HepG2 (cell line): Measurements from ENCODE around the gene ZNF24. TPM values are rescaled to one million over a fixed set of nuclear protein-coding genes. Genes with fewer than 3 reads are reported as not detected.

Experiments used
- EZH2 ChIP-seq: conservative IDR thresholded peaks from 2 replicates; pipeline ENCODE4 v1.6.1; 2012; ENCODE audit warnings: mild to moderate bottlenecking, low read depth, low read length, moderate library complexity
- FOSL1 ChIP-seq: sonication (generic); formaldehyde crosslinking; IDR thresholded peaks from 2 replicates; pipeline ENCODE4 v1.9.0; 2021; ENCODE audit warnings: missing genetic modification reagents, borderline replicate concordance
- FOXA3 ChIP-seq: IDR thresholded peaks from 2 replicates; pipeline ENCODE4 v1.6.1; 2016; ENCODE audit warnings: missing genetic modification reagents, missing compliant biosample characterization
- HDAC2 ChIP-seq: sonication (generic); formaldehyde crosslinking; IDR thresholded peaks from 2 replicates; pipeline ENCODE4 v1.4.0; 2020; ENCODE audit warnings: missing genetic modification reagents
- HNRNPUL1 ChIP-seq: fragments of 200-400 bp; formaldehyde crosslinking; IDR thresholded peaks from 2 replicates; pipeline ENCODE4 v1.6.1; 2017; ENCODE audit warnings: low read depth, mild to moderate bottlenecking, low read length, moderate library complexity
- KDM1A ChIP-seq: IDR thresholded peaks from 2 replicates; pipeline ENCODE4 v1.6.1; 2016; ENCODE audit warnings: missing compliant biosample characterization
- PLRG1 ChIP-seq: fragments of 450-650 bp; conservative IDR thresholded peaks from 2 replicates; pipeline ENCODE4 v1.6.1; 2016
- RBAK ChIP-seq: sonication (generic); formaldehyde crosslinking; IDR thresholded peaks from 2 replicates; pipeline ENCODE4 v1.5.1; 2020; ENCODE audit warnings: mild to moderate bottlenecking, missing genetic modification reagents
- SRSF1 ChIP-seq: fragments of 200-400 bp; formaldehyde crosslinking; optimal IDR thresholded peaks from 2 replicates; pipeline ENCODE3; 2017; ENCODE audit warnings: mild to moderate bottlenecking, low read depth, low read length, moderate library complexity
- SRSF9 ChIP-seq: fragments of 200-400 bp; formaldehyde crosslinking; IDR thresholded peaks from 2 replicates; pipeline ENCODE4 v1.6.1; 2018; ENCODE audit warnings: borderline replicate concordance, mild to moderate bottlenecking, low read depth, low read length; ENCODE audit not compliant: insufficient read depth, poor library complexity, severe bottlenecking
- ZBTB42 ChIP-seq: sonication (generic); formaldehyde crosslinking; IDR thresholded peaks from 2 replicates; pipeline ENCODE4 v1.5.0; 2020; ENCODE audit warnings: mild to moderate bottlenecking, missing genetic modification reagents
- ZC3H4 ChIP-seq: sonication (generic); formaldehyde crosslinking; IDR thresholded peaks from 2 replicates; pipeline ENCODE4 v1.4.0; 2020; ENCODE audit warnings: missing genetic modification reagents, borderline replicate concordance
- ZFP62 ChIP-seq: sonication (generic); formaldehyde crosslinking; IDR thresholded peaks from 2 replicates; pipeline ENCODE4 v1.4.0; 2020; ENCODE audit warnings: missing genetic modification reagents
- ZFYVE20 ChIP-seq: sonication (generic); formaldehyde crosslinking; IDR thresholded peaks from 2 replicates; pipeline ENCODE4 v1.8.0; 2023; ENCODE audit warnings: low read depth, mild to moderate bottlenecking, moderate library complexity, missing genetic modification reagents, borderline replicate concordance
- ZNF251 ChIP-seq: sonication (generic); formaldehyde crosslinking; IDR thresholded peaks from 2 replicates; pipeline ENCODE4 v1.9.0; 2021; ENCODE audit warnings: mild to moderate bottlenecking, missing genetic modification reagents
- ZNF260 ChIP-seq: sonication (generic); formaldehyde crosslinking; IDR thresholded peaks from 2 replicates; pipeline ENCODE4 v1.4.0; 2020; ENCODE audit warnings: missing genetic modification reagents, low read depth, mild to moderate bottlenecking, borderline replicate concordance
- ZNF552 ChIP-seq: sonication (generic); formaldehyde crosslinking; IDR thresholded peaks from 2 replicates; pipeline ENCODE4 v1.9.0; 2022; ENCODE audit warnings: missing genetic modification reagents, mild to moderate bottlenecking, borderline replicate concordance
- ZNF724P ChIP-seq: sonication (generic); formaldehyde crosslinking; IDR thresholded peaks from 2 replicates; pipeline ENCODE4 v1.8.0; 2022; ENCODE audit warnings: missing genetic modification reagents, borderline replicate concordance
- polyA plus RNA-seq, 8 experiments: library from polyadenylated mRNA; depleted of rRNA in 3 of 8; stranded (reverse) in 7 of 8; unstranded in 1 of 8; fragments of >200 nt; fragmentation: Illumina TruSeq in 4 of 8; extraction: Trizol in 4 of 8; gene quantifications; 2 replicates each; pipeline versions ENCODE4 v1.2.1 to v1.2.3, GENCODE V29; 2011 to 2016; ENCODE audit warnings: low read depth in 4 of 8, missing spikeins in 1 of 8, mixed read lengths in 1 of 8; ENCODE audit not compliant: insufficient read depth in 1 of 8
- total RNA-seq, 5 experiments: library from RNA; depleted of rRNA; stranded (reverse); fragments of >200 nt; fragmentation: Illumina TruSeq; extraction: Trizol; gene quantifications; 2 replicates each; pipeline ENCODE4 v1.2.3, GENCODE V29; 2016; ENCODE audit warnings: low read depth in 1 of 5
- TF ChIP-seq, protein P1 (sequence below): sonication (generic); formaldehyde crosslinking; IDR thresholded peaks from 2 replicates; pipeline ENCODE4 v1.4.0; 2020; ENCODE audit warnings: mild to moderate bottlenecking, missing genetic modification reagents
- TF ChIP-seq, protein P2 (sequence below): sonication (generic); formaldehyde crosslinking; IDR thresholded peaks from 2 replicates; pipeline ENCODE4 v1.8.1; 2023; ENCODE audit warnings: missing genetic modification reagents, inconsistent platforms, borderline replicate concordance

The ZNF24 gene
- total and polyA plus RNA-seq, 2 of the 13 experiments (the other 11 are each of a cell fraction or from before 2014, with no cell fraction given), result 19.5 to 41.1 TPM

DNA sequence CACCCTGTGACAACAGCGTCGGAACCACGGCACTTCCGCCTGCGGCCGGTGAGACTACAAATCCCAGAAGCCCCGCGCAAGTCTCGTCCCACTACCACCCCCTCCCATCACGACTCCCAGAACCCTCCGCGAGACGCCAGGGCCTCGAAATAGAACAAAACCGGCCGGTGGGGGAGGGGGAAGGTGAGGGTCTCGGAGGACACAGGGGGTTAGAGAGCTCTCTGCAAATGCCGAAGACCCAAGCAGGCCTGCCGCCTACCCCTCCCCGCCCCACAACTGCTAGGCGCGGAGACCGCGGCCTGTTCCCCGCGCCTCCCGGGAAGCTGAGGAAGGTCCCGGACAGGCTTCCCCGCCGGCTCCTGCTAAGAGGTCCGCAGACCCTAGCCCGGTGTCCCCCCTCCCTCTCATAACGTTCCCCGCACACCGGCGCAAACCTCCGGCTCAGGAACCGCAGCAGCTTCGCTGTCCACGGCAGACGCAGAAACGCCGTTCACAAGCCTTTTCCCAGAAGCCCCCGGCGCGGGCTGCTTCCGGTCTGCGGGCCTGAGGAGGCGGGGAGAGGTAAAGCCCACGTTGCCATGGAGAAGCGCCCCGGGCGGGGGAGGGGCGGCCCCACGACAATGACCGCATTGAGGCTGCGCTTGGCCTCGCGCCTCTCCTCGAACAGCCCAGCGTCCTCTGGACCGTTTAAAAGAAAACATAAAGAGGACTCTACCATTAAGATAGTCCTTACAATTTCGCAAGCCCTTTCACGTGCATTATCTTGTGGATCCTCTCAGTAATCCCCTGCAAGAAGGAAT lies at the start of gene ZNF24 (continued):
- TF ChIP-seq, protein P1, sequence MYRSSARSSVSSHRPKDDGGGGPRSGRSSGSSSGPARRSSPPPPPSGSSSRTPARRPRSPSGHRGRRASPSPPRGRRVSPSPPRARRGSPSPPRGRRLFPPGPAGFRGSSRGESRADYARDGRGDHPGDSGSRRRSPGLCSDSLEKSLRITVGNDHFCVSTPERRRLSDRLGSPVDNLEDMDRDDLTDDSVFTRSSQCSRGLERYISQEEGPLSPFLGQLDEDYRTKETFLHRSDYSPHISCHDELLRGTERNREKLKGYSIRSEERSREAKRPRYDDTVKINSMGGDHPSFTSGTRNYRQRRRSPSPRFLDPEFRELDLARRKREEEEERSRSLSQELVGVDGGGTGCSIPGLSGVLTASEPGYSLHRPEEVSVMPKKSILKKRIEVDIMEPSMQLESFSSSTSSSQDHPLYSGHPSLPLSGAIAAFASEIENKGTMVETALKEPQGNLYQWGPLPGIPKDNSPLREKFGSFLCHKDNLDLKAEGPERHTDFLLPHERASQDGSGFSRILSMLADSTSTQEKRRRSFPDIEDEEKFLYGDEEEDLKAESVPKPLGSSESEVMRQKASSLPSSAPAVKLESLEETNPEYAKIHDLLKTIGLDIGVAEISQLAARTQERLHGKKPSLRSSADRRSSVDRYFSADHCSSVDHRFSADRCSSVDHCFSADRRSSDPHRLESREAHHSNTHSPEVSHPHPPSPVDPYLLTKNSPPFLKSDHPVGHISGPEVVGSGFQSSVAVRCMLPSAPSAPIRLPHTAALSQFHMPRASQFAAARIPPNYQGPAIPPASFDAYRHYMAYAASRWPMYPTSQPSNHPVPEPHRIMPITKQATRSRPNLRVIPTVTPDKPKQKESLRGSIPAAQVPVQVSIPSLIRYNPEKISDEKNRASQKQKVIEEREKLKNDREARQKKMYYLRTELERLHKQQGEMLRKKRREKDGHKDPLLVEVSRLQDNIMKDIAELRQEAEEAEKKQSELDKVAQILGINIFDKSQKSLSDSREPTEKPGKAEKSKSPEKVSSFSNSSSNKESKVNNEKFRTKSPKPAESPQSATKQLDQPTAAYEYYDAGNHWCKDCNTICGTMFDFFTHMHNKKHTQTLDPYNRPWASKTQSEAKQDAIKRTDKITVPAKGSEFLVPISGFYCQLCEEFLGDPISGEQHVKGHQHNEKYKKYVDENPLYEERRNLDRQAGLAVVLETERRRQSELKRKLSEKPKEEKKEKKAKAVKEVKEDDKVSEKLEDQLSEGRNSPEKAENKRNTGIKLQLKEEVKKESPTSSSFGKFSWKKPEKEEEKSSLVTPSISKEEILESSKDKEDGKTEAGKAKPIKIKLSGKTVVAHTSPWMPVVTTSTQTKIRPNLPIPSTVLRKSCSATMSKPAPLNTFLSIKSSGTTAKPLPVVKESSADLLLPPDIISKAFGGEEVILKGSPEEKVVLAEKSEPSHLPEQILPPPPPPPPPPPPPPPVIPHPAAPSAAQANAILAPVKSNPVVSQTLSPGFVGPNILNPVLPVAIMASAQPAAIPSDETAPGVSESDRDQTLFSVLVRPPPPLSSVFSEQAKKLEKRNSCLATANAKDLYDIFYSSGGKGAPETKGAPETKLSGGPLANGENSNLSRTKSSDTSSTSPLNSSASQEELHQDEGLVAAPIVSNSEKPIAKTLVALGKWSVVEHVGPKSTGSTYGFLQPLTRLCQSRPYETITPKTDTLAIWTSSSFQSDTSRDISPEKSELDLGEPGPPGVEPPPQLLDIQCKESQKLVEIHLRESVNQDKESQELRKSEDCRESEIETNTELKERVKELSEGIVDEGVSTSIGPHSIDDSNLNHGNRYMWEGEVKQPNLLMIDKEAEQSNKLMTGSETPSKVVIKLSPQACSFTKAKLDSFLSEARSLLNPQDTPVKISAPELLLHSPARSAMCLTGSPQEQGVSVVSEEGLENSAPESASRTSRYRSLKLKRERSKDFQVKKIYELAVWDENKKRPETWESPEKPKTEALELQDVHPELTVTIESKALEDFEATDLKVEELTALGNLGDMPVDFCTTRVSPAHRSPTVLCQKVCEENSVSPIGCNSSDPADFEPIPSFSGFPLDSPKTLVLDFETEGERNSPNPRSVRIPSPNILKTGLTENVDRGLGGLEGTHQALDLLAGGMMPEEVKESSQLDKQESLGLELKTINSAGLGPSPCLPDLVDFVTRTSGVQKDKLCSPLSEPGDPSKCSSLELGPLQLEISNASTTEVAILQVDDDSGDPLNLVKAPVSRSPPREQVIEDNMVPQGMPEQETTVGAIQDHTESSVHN (CRISPR knock-in tag), result no peak; the same call in 1 of the 2 replicates
- TF ChIP-seq ZNF260 (CRISPR knock-in tag) (no peak), HDAC2 (CRISPR knock-in tag) (peak; percentile 74; the same call in 1 of the 2 replicates), PLRG1 (no peak), SRSF9 (no peak), ZNF724P (no peak), ZFYVE20 (CRISPR knock-in tag) (no peak), SRSF1 (peak; percentile 82), EZH2 (no peak), ZC3H4 (no peak; the same call in 1 of the 2 replicates), RBAK (CRISPR knock-in tag) (no peak), ZNF552 (CRISPR knock-in tag) (0 out of 2 replicates have a peak, but pooled peaks have one; percentile 61), KDM1A (CRISPR knock-in tag) (no peak), HNRNPUL1 (no peak), FOSL1 (CRISPR knock-in tag) (no peak), ZNF251 (no peak), ZBTB42 (CRISPR knock-in tag) (peak; percentile 4; the same call in 1 of the 2 replicates), ZFP62 (CRISPR knock-in tag) (no peak), FOXA3 (CRISPR knock-in tag) (peak; percentile 7; the same call in 1 of the 2 replicates)
- TF ChIP-seq, protein P2, sequence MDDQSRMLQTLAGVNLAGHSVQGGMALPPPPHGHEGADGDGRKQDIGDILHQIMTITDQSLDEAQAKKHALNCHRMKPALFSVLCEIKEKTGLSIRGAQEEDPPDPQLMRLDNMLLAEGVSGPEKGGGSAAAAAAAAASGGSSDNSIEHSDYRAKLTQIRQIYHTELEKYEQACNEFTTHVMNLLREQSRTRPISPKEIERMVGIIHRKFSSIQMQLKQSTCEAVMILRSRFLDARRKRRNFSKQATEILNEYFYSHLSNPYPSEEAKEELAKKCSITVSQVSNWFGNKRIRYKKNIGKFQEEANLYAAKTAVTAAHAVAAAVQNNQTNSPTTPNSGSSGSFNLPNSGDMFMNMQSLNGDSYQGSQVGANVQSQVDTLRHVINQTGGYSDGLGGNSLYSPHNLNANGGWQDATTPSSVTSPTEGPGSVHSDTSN (CRISPR knock-in tag), result no peak
